Panc1 (cell line): ENCODE results near the gene EMP2. TPM values are rescaled to one million over a fixed set of nuclear protein-coding genes. Genes with fewer than 3 reads are reported as not detected.
A peak's percentile ranks its signal among the peaks of the same experiment; 100 is the strongest.

ENCODE experiments used
- ATAC-seq: fragments of 200-7000 bp; cut with Tn5 transposase; 2 replicates; pipeline ENCODE4 v1.9.1; 2020; ENCODE audit warnings: mild to moderate bottlenecking, moderate library complexity
- BruUV-seq: library from RNA; stranded (reverse); fragments of 400-500 nt; replicated peaks from 2 replicates; lab custom pipeline; 2021; lab: Mats Ljungman, UMichigan
- CTCF ChIA-PET: fragments of 300-600 bp; sonication (Branson Sonifier 250); formaldehyde crosslinking; loops from one replicate; lab custom pipeline; 2022; ENCODE audit warnings: antibody characterized with exemption; lab: Charles Lee
- POLR2A ChIA-PET: fragments of 300-600 bp; sonication (Branson Sonifier 250); formaldehyde crosslinking; loops from one replicate; lab custom pipeline; 2022; ENCODE audit warnings: antibody characterized with exemption; lab: Charles Lee
- DNase-seq: peaks from one replicate; pipeline ENCODE4 v3.0.0-alpha.2; 2010; ENCODE audit warnings: low read depth, low spot score
- H3K27ac ChIP-seq: 2 replicates; pipeline ENCODE4 v1.5.1; 2011; ENCODE audit warnings: mild to moderate bottlenecking, low read length, inconsistent platforms
- H3K27me3 ChIP-seq: fragments of 200-500 bp; sonication (Bioruptor generic); 2 replicates; pipeline ENCODE4 v1.6.0; 2014; ENCODE audit warnings: low read length, inconsistent platforms; ENCODE audit not compliant: control insufficient read depth, insufficient read depth
- H3K36me3 ChIP-seq: fragments of 200-500 bp; sonication (Bioruptor generic); 2 replicates; pipeline ENCODE4 v1.5.1; 2014; ENCODE audit warnings: inconsistent platforms, mild to moderate bottlenecking, low read length, moderate library complexity; ENCODE audit not compliant: control insufficient read depth, insufficient read depth
- H3K4me1 ChIP-seq: 2 replicates; pipeline ENCODE4 v1.5.1; 2011; ENCODE audit warnings: inconsistent platforms, mild to moderate bottlenecking, low read length, moderate library complexity; ENCODE audit not compliant: control insufficient read depth, insufficient read depth
- H3K4me3 ChIP-seq, 2 experiments: 2 replicates each; pipeline ENCODE4 v1.5.1; 2011 to 2012; ENCODE audit warnings: low read depth in 2 of 2, low read length in 2 of 2, mild to moderate bottlenecking in 2 of 2, inconsistent platforms in 1 of 2, moderate library complexity in 1 of 2
- H3K9me3 ChIP-seq: fragments of 200-500 bp; sonication (Bioruptor generic); 2 replicates; pipeline ENCODE4 v1.5.1; 2014; ENCODE audit warnings: low read depth, mild to moderate bottlenecking, inconsistent platforms, low read length, moderate library complexity; ENCODE audit not compliant: control insufficient read depth, insufficient read depth
- POLR2AphosphoS5 ChIP-seq: IDR thresholded peaks from 2 replicates; pipeline ENCODE4 v1.6.1; 2012; ENCODE audit warnings: mild to moderate bottlenecking, low read depth, low read length, moderate library complexity
- SIN3A ChIP-seq: IDR thresholded peaks from 2 replicates; pipeline ENCODE4 v1.6.1; 2012; ENCODE audit warnings: low read depth, mild to moderate bottlenecking, low read length, moderate library complexity, borderline replicate concordance; ENCODE audit not compliant: insufficient read depth
- TCF7L2 ChIP-seq: IDR thresholded peaks from 2 replicates; pipeline ENCODE4 v1.6.1; 2011; ENCODE audit warnings: mild to moderate bottlenecking, low read depth, low read length, inconsistent platforms
- in situ Hi-C: cut with HindIII; loops from 2 replicates; pipeline ENCODE4 v1.10.0; 2016; ENCODE audit warnings: low sequenced_read_pairs, low pct_unique_long_range_greater_than_20kb
- intact Hi-C: fragments of 100-400 bp; cut with micrococcal nuclease; formaldehyde crosslinking; loops from one replicate; pipeline ENCODE4 v1.10.0; 2022; ENCODE audit not compliant: unreplicated experiment
- total RNA-seq: library from RNA; stranded (reverse); gene quantifications from one replicate; pipeline ENCODE4 v1.2.1, GENCODE V29; 2021; ENCODE audit not compliant: unreplicated experiment
- TF ChIP-seq, protein P1 (sequence below): fragments of 450-650 bp; IDR thresholded peaks from 2 replicates; pipeline ENCODE4 v1.5.1; 2017; ENCODE audit warnings: mild to moderate bottlenecking
- TF ChIP-seq, protein P2 (sequence below), 2 experiments: IDR thresholded peaks; 2 replicates each; pipeline ENCODE4 v1.6.1; 2011 to 2012; ENCODE audit warnings: low read depth in 2 of 2, control low read depth in 1 of 2, low read length in 1 of 2, mild to moderate bottlenecking in 1 of 2, moderate library complexity in 1 of 2; ENCODE audit not compliant: insufficient read depth in 1 of 2

The EMP2 gene
- total RNA-seq, 1 experiment from 2014 or later = 13.8 TPM

DNA sequence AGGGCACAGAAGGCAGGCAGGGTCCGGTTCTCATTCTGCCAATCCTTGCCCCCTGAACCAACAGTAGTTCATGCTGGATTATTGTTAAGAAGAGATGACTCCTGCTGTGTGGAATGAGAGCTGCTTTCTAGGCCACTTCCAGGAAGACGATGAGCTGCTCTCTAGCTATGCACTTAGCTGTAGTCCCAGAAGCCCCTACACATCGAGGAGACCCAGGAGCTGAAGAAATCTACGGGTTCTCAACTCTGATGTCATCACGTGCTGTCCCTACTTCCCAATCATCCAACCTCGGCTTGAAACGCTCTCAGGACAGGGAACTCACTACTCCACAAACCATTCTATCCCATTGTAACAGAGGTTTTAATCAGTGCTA, 29.0 kb upstream of the EMP2 start:
- Histone ChIP-seq H3K36me3 (no peaks in the 10 kb centered on the region), H3K4me1 (no peaks in the 10 kb centered on the region), H3K9me3 (no peaks in the 10 kb centered on the region), H3K27me3 (no peaks in the 10 kb centered on the region), H3K4me3 (no peak overlapping the region), H3K27ac (no peak overlapping the region)
- POLR2A ChIA-PET = no interaction called here
- CTCF ChIA-PET = no interaction called here
- ATAC-seq = no peak
- intact Hi-C loops (no loop called here), in situ Hi-C loops (no loop called here)
- DNase-seq = peak; percentile 10
- no TSS peak for BruUV-seq
- TF ChIP-seq, protein P1, sequence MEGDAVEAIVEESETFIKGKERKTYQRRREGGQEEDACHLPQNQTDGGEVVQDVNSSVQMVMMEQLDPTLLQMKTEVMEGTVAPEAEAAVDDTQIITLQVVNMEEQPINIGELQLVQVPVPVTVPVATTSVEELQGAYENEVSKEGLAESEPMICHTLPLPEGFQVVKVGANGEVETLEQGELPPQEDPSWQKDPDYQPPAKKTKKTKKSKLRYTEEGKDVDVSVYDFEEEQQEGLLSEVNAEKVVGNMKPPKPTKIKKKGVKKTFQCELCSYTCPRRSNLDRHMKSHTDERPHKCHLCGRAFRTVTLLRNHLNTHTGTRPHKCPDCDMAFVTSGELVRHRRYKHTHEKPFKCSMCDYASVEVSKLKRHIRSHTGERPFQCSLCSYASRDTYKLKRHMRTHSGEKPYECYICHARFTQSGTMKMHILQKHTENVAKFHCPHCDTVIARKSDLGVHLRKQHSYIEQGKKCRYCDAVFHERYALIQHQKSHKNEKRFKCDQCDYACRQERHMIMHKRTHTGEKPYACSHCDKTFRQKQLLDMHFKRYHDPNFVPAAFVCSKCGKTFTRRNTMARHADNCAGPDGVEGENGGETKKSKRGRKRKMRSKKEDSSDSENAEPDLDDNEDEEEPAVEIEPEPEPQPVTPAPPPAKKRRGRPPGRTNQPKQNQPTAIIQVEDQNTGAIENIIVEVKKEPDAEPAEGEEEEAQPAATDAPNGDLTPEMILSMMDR = no peak
- TF ChIP-seq POLR2AphosphoS5 (no peak), SIN3A (no peak), TCF7L2 (no peak)
- TF ChIP-seq, protein P2, sequence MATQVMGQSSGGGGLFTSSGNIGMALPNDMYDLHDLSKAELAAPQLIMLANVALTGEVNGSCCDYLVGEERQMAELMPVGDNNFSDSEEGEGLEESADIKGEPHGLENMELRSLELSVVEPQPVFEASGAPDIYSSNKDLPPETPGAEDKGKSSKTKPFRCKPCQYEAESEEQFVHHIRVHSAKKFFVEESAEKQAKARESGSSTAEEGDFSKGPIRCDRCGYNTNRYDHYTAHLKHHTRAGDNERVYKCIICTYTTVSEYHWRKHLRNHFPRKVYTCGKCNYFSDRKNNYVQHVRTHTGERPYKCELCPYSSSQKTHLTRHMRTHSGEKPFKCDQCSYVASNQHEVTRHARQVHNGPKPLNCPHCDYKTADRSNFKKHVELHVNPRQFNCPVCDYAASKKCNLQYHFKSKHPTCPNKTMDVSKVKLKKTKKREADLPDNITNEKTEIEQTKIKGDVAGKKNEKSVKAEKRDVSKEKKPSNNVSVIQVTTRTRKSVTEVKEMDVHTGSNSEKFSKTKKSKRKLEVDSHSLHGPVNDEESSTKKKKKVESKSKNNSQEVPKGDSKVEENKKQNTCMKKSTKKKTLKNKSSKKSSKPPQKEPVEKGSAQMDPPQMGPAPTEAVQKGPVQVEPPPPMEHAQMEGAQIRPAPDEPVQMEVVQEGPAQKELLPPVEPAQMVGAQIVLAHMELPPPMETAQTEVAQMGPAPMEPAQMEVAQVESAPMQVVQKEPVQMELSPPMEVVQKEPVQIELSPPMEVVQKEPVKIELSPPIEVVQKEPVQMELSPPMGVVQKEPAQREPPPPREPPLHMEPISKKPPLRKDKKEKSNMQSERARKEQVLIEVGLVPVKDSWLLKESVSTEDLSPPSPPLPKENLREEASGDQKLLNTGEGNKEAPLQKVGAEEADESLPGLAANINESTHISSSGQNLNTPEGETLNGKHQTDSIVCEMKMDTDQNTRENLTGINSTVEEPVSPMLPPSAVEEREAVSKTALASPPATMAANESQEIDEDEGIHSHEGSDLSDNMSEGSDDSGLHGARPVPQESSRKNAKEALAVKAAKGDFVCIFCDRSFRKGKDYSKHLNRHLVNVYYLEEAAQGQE (IDR thresholded peaks at IDR 0.05; ENCODE audit: insufficient read depth in 1 of 2, low read depth in 2 of 2, low read length in 1 of 2) = no peak

DNA sequence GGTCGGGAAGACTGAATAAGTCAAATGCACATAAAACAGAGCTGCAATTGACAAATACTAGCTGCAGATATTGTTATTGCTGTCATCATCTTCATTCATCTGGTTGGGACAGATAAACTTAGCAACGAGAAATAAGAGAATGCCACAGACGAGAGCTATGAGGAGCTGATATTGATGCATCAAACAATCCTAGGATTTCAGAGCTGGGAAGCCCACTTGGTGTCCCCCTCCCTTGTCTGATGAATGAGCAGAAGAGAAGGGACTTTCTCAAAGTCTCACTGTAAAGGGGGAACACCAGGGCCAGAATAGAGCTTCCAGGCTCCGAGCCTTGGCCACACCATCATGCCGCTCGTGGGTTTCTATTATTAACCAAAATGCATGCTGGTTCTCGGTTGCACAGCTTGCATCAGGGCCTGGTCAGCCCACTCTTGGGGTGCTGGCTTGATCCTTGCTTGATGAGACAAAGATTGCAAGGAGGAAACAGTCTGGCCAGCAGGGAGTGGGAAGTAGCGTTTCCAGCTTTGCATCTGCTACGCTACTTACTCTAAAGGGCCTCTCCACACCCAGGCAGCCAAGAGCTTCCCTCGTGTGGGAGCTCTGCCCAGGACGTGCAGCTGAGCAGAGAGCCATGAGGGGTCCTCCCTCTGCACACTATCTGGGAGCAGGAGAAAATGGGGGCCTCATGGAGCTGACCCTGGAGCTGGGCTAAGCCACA, 28.4 kb upstream of the EMP2 start:
- ChIA-PET CTCF (no interaction called here), POLR2A (no interaction called here)
- TF ChIP-seq, protein P1 = no peak
- TF ChIP-seq POLR2AphosphoS5 (no peak), TCF7L2 (no peak), SIN3A (no peak)
- TF ChIP-seq, protein P2 (IDR thresholded peaks at IDR 0.05; ENCODE audit: insufficient read depth in 1 of 2, low read depth in 2 of 2, low read length in 1 of 2) = no peak
- DNase-seq (no peak), ATAC-seq (peak; percentile 63; the same call in 1 of the 2 replicates)
- H3K36me3 ChIP-seq = no peaks in the 10 kb centered on the region
- intact Hi-C loops (no loop called here), in situ Hi-C loops (no loop called here)
- no peak overlapping the region for H3K4me3 ChIP-seq
- no peak overlapping the region for H3K27ac ChIP-seq
- no TSS peak for BruUV-seq
- no peaks in the 10 kb centered on the region for H3K4me1 ChIP-seq
- H3K27me3 ChIP-seq = no peaks in the 10 kb centered on the region
- H3K9me3 ChIP-seq = no peaks in the 10 kb centered on the region
